Memory B cell (primary cell): Measurements from ENCODE around the gene DPP6.

Experiments used
- ATAC-seq: fragments of 150-1000 bp; cut with Tn5 transposase; 2 replicates; pipeline ENCODE4 v1.10.0; 2021; ENCODE audit warnings: low read depth, mild to moderate bottlenecking, moderate library complexity
- DNase-seq, 2 donors: peaks; one replicate each; pipeline ENCODE4 v3.0.0; 2022; ENCODE audit warnings: low spot score in 2 of 2
- H3K27ac Mint-ChIP-seq: one replicate; pipeline ENCODE4 v1.8.0; 2022; ENCODE audit warnings: mild to moderate bottlenecking, moderate library complexity, mixed read lengths
- H3K27me3 Mint-ChIP-seq: one replicate; pipeline ENCODE4 v1.8.0; 2022; ENCODE audit warnings: mixed read lengths
- H3K36me3 Mint-ChIP-seq: one replicate; pipeline ENCODE4 v1.8.0; 2022; ENCODE audit warnings: mild to moderate bottlenecking, mixed read lengths
- H3K4me1 Mint-ChIP-seq: one replicate; pipeline ENCODE4 v1.8.0; 2022; ENCODE audit warnings: mixed read lengths
- H3K4me3 Mint-ChIP-seq: one replicate; pipeline ENCODE4 v1.8.0; 2022; ENCODE audit warnings: mild to moderate bottlenecking, moderate library complexity, mixed read lengths
- H3K9me3 Mint-ChIP-seq: one replicate; pipeline ENCODE4 v1.8.0; 2022; ENCODE audit warnings: mixed read lengths

The DPP6 gene

DNA sequence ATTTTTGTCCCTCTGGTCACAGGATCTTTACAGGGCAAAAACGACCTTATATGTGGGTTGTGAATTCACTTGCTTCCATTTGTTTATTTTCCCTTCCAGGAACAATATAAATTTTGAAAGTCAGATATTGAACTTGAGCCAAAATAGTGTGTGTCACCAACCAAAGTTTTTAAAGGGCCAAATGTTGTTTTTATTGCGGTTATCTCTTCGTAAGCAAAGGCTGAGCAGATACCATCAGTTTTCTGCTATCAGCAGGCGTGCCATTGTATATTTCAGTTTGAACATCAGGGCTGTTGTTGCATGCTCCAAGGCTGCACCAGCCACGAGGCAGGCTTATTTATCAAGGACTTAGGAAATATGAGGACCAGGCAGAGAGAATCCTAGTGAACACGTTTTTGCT, 790.4 kb downstream of the DPP6 start:
- Mint-ChIP-seq H3K9me3 (peaks cover 2% of the 10 kb centered on the region), H3K36me3 (no peaks in the 10 kb centered on the region), H3K27me3 (peaks cover 5% of the 10 kb centered on the region), H3K4me1 (no peaks in the 10 kb centered on the region), H3K4me3 (no peak overlapping the region), H3K27ac (no peak overlapping the region)
- no peak for ATAC-seq
- DNase-seq = no peak

DNA sequence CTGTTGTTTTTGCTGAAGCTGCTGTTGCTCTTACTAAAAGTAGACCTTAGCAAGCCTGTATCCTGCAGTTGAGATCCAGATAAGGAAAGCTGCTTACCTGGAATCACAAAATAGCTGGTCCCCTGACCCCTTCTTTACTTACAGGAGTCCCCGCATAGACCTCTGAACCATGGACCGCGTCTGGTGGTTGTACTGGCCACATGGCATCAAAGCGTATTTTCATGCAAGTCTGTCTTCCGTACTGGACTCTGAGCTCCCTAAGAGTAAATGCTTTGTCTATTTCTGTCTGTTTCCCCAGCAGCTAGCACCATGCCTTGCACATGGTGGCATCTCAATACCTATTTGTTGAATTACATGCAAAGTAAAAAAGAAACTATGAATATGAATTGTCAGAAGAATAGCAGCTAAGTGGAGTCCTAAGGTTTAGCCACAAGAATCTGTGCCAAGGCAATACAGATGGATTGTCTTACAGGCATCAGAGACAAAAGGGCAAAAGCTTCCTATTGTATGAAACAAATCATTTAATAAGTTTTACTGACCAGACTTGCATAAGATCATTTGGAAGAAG, 791.6 kb downstream of the DPP6 start:
- Mint-ChIP-seq H3K4me3 (no peak overlapping the region), H3K36me3 (no peaks in the 10 kb centered on the region), H3K27me3 (peaks cover 8% of the 10 kb centered on the region), H3K9me3 (peaks cover 6% of the 10 kb centered on the region), H3K27ac (no peak overlapping the region), H3K4me1 (no peaks in the 10 kb centered on the region)
- DNase-seq (no peak), ATAC-seq (no peak)

DNA sequence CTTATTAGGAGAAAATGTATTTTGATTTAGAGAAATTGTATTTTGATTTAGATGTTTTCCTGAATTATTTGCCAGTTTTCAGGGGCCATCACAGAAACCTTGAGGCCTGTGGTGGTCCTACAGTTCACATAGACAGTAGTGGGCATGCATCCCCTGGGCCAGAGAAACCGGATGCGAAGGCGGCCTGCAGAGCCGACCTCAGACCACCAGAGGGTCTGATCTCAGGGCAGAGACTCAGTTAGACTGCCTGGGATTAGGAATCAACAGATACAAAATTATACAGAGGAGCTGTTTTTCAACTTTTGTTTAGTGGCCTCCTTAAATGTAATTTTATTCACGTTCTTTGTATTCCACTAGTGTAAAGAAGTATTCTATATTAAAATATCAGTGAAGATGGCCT, 792.3 kb downstream of the DPP6 start:
- peaks cover 7% of the 10 kb centered on the region for H3K27me3 Mint-ChIP-seq
- H3K4me3 Mint-ChIP-seq = no peak overlapping the region
- H3K36me3 Mint-ChIP-seq = no peaks in the 10 kb centered on the region
- no peak overlapping the region for H3K27ac Mint-ChIP-seq
- no peak for DNase-seq
- no peak for ATAC-seq
- H3K9me3 Mint-ChIP-seq = peaks cover 6% of the 10 kb centered on the region
- H3K4me1 Mint-ChIP-seq = no peaks in the 10 kb centered on the region

DNA sequence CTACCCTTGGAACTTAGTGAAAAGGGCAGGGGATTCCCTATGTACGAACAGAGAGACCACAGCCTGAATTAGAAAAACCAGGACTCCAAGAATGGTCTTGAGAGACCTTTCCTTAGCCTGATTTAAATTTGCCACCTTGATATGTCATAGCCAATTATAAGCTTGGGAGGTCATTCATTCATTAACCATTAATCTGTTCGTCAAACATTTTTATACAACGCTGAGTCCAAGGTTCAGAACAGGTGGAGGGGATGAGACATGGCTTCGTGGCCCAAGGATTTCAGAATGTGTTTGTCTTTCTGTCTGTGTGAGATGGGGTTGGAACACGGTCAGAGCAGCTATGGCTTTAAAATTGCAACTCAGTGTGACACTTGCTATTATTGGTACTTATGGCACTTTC, 792.8 kb downstream of the DPP6 start:
- H3K27ac Mint-ChIP-seq = no peak overlapping the region
- no peak overlapping the region for H3K4me3 Mint-ChIP-seq
- ATAC-seq = no peak

DNA sequence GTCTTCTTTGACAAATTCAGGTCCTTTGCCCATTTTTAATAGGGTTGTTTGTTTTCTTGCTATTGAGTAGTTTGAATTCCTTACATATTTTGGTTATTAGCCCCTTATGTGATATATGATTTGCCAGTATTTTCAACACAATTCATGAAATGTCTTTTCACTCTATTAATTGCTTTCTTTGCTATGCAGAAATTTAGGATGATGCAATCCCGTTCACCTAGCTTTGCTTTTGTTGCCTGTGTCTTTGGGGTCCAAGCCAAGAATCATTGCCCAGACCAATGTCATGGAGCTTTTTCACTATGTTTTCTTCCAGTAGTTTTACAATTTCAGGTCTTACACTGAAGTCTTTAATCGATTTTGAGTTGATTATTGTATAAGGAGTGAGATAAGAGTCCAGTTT, 796.3 kb downstream of the DPP6 start:
- Mint-ChIP-seq H3K27me3 (peaks cover 10% of the 10 kb centered on the region), H3K27ac (no peak overlapping the region)

More for the DNA sequence above, 792.8 kb downstream of the DPP6 start:
- Mint-ChIP-seq H3K27me3 (peaks cover 4% of the 10 kb centered on the region), H3K9me3 (peaks cover 6% of the 10 kb centered on the region), H3K4me1 (no peaks in the 10 kb centered on the region), H3K36me3 (no peaks in the 10 kb centered on the region)
- no peak for DNase-seq

DNA sequence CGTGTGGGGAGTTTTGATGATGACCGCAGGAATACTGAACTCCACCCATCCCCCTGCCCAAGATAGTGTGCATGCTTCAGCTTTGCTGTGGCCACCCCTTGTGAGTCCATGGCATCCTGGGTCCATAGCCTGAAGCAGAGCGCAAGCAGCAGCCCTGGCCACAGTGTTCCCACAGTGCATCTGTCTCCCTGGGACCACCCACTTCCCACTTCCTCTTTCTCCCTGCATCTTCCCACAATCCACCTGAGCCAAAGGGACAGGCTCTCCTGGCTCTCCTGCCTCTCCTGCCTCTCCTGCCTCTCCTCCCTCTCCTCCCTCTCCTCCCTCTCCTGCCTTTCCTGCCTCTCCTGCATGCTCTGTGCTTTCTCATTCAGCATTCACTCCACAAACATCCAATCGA, 800.0 kb downstream of the DPP6 start:
- H3K27ac Mint-ChIP-seq = no peak overlapping the region
- H3K9me3 Mint-ChIP-seq = peaks cover 5% of the 10 kb centered on the region
- ATAC-seq (no peak), DNase-seq (no peak)
- no peaks in the 10 kb centered on the region for H3K36me3 Mint-ChIP-seq
- no peak overlapping the region for H3K4me3 Mint-ChIP-seq
- peaks cover 11% of the 10 kb centered on the region for H3K27me3 Mint-ChIP-seq
- H3K4me1 Mint-ChIP-seq = no peaks in the 10 kb centered on the region

More for the DNA sequence above, 796.3 kb downstream of the DPP6 start:
- H3K9me3 Mint-ChIP-seq = peaks cover 6% of the 10 kb centered on the region
- ATAC-seq = no peak
- H3K4me3 Mint-ChIP-seq = no peak overlapping the region
- no peak for DNase-seq
- no peaks in the 10 kb centered on the region for H3K36me3 Mint-ChIP-seq
- no peaks in the 10 kb centered on the region for H3K4me1 Mint-ChIP-seq

DNA sequence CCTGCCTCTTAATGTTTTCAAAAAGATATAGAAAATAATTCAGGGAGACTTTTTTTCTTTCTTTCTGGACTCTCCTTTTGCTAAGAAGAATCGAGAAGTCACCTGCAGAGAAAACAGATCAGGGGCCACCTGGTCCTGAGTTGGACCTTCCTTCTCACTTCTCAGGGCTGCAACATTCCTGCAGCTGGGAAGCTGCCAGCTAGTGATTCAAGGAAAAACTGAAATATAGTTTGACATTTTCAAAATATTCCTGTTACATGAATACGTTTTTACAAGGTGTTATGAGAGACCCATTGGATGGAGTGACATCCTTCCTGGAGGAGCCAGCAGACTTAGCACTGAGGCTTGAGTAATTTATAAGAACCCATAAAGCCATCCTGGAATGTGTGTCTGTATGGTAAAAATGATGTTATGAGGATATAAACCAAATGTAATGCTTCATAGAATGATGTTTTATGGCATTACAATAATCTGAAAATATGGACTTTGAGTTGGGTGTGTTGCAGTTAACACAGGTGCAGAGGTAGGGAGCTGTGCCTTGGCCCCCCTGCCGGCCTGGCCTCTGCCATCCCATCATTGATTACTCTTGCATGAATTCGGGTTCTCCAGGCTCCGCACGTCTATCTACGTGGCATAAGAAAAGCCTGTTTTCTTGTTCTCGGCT, 801.0 kb downstream of the DPP6 start:
- H3K4me1 Mint-ChIP-seq = no peaks in the 10 kb centered on the region
- DNase-seq (no peak), ATAC-seq (no peak)
- H3K27me3 Mint-ChIP-seq = peaks cover 8% of the 10 kb centered on the region
- H3K27ac Mint-ChIP-seq = no peak overlapping the region
- H3K9me3 Mint-ChIP-seq = peaks cover under 1% of the 10 kb centered on the region
- no peaks in the 10 kb centered on the region for H3K36me3 Mint-ChIP-seq
- no peak overlapping the region for H3K4me3 Mint-ChIP-seq

DNA sequence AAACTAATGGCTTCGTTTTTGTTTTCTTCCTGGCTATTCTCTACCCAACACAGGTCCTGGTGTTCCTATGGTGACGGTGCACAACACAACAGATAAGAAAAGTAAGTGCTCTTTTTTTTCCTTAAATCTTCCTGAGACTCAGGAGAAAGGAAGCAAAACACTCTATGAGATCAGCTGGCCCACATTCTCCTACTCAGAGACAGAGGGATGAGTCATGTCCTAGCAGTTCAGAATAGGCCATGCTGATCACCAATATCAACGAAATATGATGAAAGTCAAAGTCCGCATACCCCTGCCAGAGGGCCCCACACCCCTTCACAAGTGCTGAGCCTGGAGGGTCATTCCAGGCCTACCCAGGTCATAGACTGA, 801.5 kb downstream of the DPP6 start:
- Mint-ChIP-seq H3K4me3 (no peak overlapping the region), H3K9me3 (no peaks in the 10 kb centered on the region)
- no peak for ATAC-seq

DNA sequence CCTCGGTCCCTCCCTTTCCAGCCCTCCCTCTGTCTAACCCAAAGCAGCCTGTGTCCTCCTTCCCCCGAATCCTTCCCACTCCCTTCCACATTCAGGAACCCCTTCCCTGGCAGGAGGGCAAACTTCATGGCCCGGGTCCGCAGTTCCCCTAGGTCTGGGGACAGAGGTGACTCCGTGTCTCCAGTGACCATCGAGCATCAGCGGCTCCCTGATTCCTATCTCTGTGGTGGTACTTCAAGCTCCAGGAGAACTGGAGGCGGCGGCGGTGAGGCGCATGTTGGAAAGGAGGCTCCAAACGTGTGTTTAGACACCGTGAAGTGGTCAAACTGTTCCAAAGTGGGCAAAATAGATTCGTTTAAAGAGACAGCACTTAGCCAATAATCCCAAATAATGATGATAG, 802.6 kb downstream of the DPP6 start:
- no peak overlapping the region for H3K27ac Mint-ChIP-seq
- H3K9me3 Mint-ChIP-seq = no peaks in the 10 kb centered on the region
- ATAC-seq (no peak), DNase-seq (no peak)
- no peak overlapping the region for H3K4me3 Mint-ChIP-seq
- H3K4me1 Mint-ChIP-seq = no peaks in the 10 kb centered on the region
- peaks cover 10% of the 10 kb centered on the region for H3K27me3 Mint-ChIP-seq
- no peaks in the 10 kb centered on the region for H3K36me3 Mint-ChIP-seq

More for the DNA sequence above, 801.5 kb downstream of the DPP6 start:
- H3K27ac Mint-ChIP-seq = no peak overlapping the region
- no peaks in the 10 kb centered on the region for H3K36me3 Mint-ChIP-seq
- no peak for DNase-seq
- H3K4me1 Mint-ChIP-seq = no peaks in the 10 kb centered on the region
- peaks cover 9% of the 10 kb centered on the region for H3K27me3 Mint-ChIP-seq

DNA sequence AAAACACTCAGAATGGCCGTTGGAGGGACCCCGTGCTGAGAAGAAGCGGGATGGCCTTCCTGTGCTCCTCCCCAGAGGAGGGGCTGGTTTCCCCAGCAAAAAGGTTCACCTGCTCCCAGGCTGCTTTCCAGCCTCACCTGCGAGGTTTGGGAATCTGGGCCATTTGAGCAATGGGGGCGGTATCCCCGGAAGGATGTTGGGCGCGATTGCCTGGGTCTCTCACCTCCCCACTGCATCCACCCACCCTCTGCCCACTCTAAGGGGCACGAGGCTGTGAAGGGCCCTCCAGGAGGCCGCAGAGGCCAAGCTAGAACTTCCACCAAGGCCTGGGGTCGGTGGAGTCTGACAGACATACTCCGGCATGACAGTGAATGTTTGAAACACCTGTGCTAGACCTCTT, 803.2 kb downstream of the DPP6 start:
- Mint-ChIP-seq H3K27me3 (peaks cover 10% of the 10 kb centered on the region), H3K4me1 (no peaks in the 10 kb centered on the region), H3K27ac (no peak overlapping the region), H3K36me3 (no peaks in the 10 kb centered on the region), H3K4me3 (no peak overlapping the region), H3K9me3 (no peaks in the 10 kb centered on the region)
- no peak for DNase-seq
- ATAC-seq = no peak

DNA sequence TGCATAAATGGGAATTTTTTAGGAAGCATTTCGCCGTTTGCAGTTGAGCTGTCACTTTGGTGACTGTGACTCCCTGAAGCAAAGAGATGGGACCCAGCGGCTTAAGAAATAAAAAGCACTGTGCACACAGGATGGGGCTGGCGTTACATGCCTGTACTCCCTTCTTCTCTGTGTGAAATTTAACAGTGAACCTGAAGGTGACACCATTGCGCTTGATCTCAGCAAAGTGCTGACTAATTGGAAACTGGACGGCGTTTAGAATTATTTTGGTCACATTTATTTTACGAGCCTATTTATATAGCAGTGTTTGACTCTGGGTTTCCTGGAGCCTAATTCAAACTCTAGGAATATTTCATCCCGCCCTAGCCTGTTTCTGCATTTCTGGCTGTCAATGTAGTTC, 804.5 kb downstream of the DPP6 start:
- DNase-seq (no peak), ATAC-seq (no peak)
- peaks cover 10% of the 10 kb centered on the region for H3K27me3 Mint-ChIP-seq
- no peak overlapping the region for H3K4me3 Mint-ChIP-seq
- H3K27ac Mint-ChIP-seq = no peak overlapping the region
- no peaks in the 10 kb centered on the region for H3K4me1 Mint-ChIP-seq
- no peaks in the 10 kb centered on the region for H3K36me3 Mint-ChIP-seq
- no peaks in the 10 kb centered on the region for H3K9me3 Mint-ChIP-seq

DNA sequence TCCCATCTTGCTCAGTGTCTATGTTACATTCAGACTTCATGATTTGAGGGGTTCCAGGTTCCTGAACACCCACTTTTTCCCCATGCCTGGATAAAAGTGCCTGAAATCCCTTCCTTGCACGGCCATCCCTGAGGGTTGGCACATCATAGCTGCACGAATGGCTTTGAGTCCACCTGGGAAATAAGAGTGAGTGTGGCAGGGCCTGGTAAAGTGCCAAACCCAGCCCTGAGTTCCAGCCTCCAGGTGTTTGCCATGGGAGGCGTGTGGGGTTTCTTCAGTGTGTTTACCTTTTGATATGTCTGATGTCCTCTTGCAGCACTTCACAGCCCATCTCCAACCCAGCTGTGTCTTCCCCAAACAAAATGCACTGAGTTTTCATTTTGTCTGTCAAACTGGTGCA, 805.0 kb downstream of the DPP6 start:
- ATAC-seq (no peak), DNase-seq (no peak)
- no peaks in the 10 kb centered on the region for H3K9me3 Mint-ChIP-seq
- no peaks in the 10 kb centered on the region for H3K4me1 Mint-ChIP-seq
- H3K27me3 Mint-ChIP-seq = peaks cover 10% of the 10 kb centered on the region
- no peak overlapping the region for H3K27ac Mint-ChIP-seq
- no peak overlapping the region for H3K4me3 Mint-ChIP-seq
- H3K36me3 Mint-ChIP-seq = no peaks in the 10 kb centered on the region

DNA sequence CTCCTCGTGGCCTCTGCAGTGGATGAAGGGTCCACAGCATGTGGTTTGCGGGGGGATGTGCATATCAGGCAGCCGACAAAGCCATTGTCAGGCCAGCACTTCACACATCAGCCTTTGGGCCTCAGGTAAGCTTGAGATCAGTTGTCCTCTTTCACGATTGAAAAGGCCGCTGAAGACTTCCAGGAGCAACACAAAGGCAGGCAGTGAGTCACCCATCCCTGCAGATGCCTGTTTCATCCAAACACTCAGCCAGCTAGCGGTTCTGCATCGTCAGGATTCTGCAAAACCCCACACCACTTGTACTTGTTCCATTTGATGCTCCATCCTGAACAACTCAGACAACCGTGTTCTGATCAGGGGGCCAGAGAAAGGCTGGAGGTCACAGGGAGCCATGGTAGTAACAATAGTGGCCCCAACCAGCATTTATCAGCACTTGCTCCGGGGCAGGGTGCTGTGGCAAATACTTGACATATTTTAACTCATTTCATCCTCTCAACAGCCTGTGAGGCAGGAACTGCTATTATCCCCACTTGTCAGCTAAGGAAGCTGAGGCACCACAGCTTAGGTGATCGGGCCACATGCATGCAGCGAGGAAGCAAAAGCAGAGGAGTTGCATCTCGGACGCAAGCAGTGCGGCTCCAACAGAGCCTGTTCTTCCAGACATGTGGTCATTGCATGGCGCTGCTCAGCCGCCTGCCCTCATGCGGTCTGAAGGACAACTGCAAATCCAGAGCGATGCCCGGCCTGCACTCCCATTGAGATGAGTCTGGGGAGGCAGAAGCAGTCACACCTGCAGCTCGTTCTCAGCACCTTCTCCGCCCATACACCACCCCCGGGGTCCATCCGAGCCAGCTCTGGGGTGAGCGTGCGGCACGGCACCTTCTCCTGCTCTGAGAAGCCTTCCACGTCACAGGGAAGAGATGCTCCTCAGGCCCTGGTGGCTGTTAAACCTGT, 805.8 kb downstream of the DPP6 start:
- Mint-ChIP-seq H3K4me3 (no peak overlapping the region), H3K27ac (no peak overlapping the region), H3K4me1 (no peaks in the 10 kb centered on the region), H3K9me3 (no peaks in the 10 kb centered on the region), H3K27me3 (peaks cover 4% of the 10 kb centered on the region), H3K36me3 (no peaks in the 10 kb centered on the region)
- no peak for DNase-seq
- no peak for ATAC-seq

DNA sequence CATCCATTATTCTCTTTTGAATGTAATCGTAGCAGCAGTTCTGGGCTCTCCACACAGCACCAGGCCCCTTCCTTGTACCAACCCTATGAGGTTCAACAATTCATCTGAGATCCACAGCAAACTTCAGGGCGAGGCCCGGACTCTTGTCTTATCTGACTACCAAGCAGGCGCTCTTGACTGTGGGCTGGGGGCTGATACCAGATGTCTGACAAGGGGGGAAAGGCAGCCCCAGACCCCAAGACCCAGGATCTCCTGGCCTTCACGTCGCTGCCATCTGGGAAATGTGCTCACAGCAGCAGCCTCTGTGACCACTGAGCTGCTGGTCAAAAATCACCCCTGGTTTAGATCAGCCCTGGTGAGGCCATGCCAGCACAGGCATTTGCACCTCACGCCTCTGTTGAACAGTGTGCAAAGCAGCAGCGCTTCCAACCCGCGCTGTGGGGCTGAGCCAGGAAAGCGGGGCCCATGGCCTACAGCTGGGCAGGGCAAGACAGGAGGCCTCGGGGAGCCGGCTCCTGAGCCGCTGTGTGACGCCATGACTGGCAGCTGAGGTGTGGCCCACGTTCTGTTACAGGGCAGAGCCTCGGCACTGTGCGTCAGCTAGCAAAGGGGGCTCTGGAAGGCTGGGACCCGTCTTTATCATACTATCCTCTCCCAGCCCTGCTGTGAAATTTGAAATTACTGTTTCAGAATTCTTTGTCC, 806.8 kb downstream of the DPP6 start:
- no peaks in the 10 kb centered on the region for H3K36me3 Mint-ChIP-seq
- ATAC-seq (no peak), DNase-seq (no peak)
- no peaks in the 10 kb centered on the region for H3K9me3 Mint-ChIP-seq
- no peak overlapping the region for H3K4me3 Mint-ChIP-seq
- peaks cover 4% of the 10 kb centered on the region for H3K27me3 Mint-ChIP-seq
- no peaks in the 10 kb centered on the region for H3K4me1 Mint-ChIP-seq
- H3K27ac Mint-ChIP-seq = no peak overlapping the region
